ACC112 (cell line): ENCODE data around the gene IGLL5.

Experiments
- H2AFZ ChIP-seq: fragments of 200-600 bp; sonication (generic); one replicate; pipeline ENCODE4 v1.6.0; 2017; ENCODE audit warnings: antibody characterized with exemption, low read length; ENCODE audit not compliant: unreplicated experiment
- H3K27ac ChIP-seq: fragments of 200-600 bp; sonication (generic); 2 replicates; pipeline ENCODE4 v1.5.1; 2014; ENCODE audit warnings: low read depth, mild to moderate bottlenecking, antibody characterized with exemption, low read length, moderate library complexity
- H3K27me3 ChIP-seq: fragments of 200-600 bp; sonication (generic); 2 replicates; pipeline ENCODE4 v1.6.1; 2014; ENCODE audit warnings: mild to moderate bottlenecking, antibody characterized with exemption, low read length, moderate library complexity, mixed read lengths; ENCODE audit not compliant: insufficient read depth
- H3K36me3 ChIP-seq: fragments of 200-600 bp; sonication (generic); 2 replicates; pipeline ENCODE4 v1.6.1; 2016; ENCODE audit warnings: mild to moderate bottlenecking, antibody characterized with exemption, low read length, moderate library complexity, mixed read lengths; ENCODE audit not compliant: insufficient read depth
- H3K4me1 ChIP-seq: fragments of 200-600 bp; sonication (generic); one replicate; pipeline ENCODE4 v1.6.1; 2016; ENCODE audit warnings: low read length, mixed read lengths; ENCODE audit not compliant: insufficient read depth, unreplicated experiment, control insufficient read depth
- H3K4me3 ChIP-seq: fragments of 200-600 bp; sonication (generic); 2 replicates; pipeline ENCODE4 v1.5.1; 2014; ENCODE audit warnings: mild to moderate bottlenecking, low read depth, low read length
- H3K79me2 ChIP-seq: fragments of 200-600 bp; sonication (generic); one replicate; pipeline ENCODE4 v1.6.0; 2016; ENCODE audit warnings: low read length; ENCODE audit not compliant: control insufficient read depth, unreplicated experiment, insufficient read depth

The IGLL5 gene

DNA sequence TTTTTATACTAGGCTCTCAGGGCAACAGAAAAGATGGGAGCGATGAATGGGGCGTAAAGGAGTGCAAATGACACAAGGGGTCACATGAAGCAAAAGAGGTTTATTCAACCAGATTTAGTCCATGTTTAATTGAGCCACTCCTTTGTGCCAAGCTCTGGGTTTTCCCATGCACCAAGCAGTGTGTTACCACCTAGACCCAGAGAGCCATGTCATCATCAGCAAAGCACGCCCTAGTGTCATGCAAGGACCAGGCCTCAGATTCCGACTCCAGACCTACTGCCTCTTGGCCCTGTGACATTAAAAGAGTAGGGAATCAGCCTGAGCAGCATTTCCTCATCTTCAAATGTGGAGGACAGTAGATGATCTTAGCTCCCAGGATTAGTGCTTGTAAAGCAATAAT is 1.1 kb upstream of the IGLL5 start:
- Histone ChIP-seq H2AFZ (no peak overlapping the region), H3K27ac (no peak overlapping the region), H3K79me2 (no peaks in the 10 kb centered on the region), H3K4me1 (no peaks in the 10 kb centered on the region), H3K36me3 (no peaks in the 10 kb centered on the region), H3K27me3 (peaks cover 4% of the 10 kb centered on the region; the same call in 1 of the 2 replicates), H3K4me3 (no peak overlapping the region)

DNA sequence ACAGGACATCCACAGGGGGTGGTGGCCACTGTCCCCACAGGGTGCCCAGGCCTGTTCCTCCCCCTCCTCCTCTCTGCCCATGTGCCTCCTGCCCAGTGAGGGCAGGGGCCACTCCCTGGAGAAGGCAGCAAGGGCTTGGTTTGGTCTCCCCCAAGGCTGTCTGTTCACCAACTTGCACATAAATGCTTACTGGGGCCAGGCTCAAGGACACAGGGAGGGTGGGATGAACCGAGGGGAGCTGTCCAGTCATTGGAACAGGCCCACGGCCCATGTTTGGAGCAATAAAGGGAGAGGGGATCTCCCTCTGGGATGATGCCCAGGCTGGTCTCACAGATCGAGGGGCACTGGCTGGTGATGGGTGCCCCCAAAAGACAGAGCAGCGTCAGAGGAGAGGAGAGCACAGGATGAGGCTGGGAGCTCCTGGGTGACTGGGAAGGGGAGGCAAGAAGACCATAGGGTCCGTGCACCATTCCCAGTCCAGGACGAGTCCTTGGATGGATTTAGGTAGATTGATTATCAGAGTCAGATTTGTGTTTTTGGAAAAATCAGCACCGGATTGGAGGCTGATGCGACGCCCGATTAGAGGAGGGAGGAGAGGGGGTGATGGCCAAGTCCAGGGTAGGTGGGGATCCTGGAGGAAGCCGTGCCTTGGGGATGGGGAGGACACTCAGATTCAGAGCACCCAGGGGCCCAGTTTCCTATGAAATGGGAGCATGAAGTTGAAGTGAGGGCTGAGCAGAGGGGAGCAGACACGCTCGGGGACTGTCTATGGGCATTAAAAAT is 1.1 kb downstream of the IGLL5 start:
- Histone ChIP-seq H3K27ac (no peak overlapping the region), H3K27me3 (peaks cover 17% of the 10 kb centered on the region; the same call in 1 of the 2 replicates), H3K4me3 (no peak overlapping the region), H2AFZ (no peak overlapping the region), H3K36me3 (no peaks in the 10 kb centered on the region), H3K79me2 (no peaks in the 10 kb centered on the region), H3K4me1 (no peaks in the 10 kb centered on the region)

DNA sequence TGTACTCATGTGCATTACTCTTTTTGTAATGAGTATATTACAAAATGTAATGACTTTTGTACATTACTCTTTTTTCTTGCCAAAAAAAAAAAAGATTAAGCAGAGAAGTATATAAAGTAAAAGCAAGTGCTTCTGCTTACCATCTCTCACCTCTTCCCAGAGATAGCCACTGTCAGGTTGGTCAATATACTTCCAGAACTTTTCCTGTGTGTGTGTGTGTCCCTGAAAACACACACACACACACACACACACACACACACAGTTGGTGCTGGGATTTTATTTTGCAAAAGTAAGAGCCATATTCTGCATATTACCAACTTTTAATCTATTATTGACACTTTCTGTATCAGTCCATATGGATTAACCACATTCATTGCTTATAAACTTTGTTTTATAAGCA is 2.5 kb downstream of the IGLL5 start:
- Histone ChIP-seq H3K27ac (no peak overlapping the region), H2AFZ (no peak overlapping the region), H3K79me2 (no peaks in the 10 kb centered on the region), H3K27me3 (peaks cover 17% of the 10 kb centered on the region; the same call in 1 of the 2 replicates), H3K4me1 (no peaks in the 10 kb centered on the region), H3K36me3 (no peaks in the 10 kb centered on the region), H3K4me3 (no peak overlapping the region)

DNA sequence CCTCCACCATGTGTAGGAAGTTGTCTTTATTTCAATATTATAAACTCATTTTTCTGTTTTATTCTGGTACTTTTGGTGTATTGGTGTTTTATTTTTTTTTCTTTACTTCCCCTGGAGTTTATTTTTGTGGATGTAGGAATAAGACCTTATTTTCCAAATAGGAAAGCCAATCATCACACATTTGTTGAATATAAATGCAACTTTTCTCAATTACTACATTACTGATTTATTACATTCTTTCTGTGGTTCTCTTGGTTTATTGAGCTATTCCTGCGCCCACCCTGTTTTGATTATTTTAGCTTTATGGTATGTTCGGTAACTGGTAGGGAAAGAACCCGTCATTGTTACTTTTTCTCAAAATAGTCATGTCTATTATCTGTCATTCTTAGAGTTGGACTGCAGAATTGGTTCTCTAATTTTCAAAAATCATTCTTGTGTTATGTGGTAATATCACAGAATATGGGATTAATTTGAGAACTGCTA is 3.6 kb downstream of the IGLL5 start:
- Histone ChIP-seq H3K79me2 (no peaks in the 10 kb centered on the region), H2AFZ (no peak overlapping the region), H3K4me1 (no peaks in the 10 kb centered on the region), H3K36me3 (no peaks in the 10 kb centered on the region), H3K27ac (no peak overlapping the region), H3K27me3 (peaks cover 17% of the 10 kb centered on the region; the same call in 1 of the 2 replicates), H3K4me3 (no peak overlapping the region)

DNA sequence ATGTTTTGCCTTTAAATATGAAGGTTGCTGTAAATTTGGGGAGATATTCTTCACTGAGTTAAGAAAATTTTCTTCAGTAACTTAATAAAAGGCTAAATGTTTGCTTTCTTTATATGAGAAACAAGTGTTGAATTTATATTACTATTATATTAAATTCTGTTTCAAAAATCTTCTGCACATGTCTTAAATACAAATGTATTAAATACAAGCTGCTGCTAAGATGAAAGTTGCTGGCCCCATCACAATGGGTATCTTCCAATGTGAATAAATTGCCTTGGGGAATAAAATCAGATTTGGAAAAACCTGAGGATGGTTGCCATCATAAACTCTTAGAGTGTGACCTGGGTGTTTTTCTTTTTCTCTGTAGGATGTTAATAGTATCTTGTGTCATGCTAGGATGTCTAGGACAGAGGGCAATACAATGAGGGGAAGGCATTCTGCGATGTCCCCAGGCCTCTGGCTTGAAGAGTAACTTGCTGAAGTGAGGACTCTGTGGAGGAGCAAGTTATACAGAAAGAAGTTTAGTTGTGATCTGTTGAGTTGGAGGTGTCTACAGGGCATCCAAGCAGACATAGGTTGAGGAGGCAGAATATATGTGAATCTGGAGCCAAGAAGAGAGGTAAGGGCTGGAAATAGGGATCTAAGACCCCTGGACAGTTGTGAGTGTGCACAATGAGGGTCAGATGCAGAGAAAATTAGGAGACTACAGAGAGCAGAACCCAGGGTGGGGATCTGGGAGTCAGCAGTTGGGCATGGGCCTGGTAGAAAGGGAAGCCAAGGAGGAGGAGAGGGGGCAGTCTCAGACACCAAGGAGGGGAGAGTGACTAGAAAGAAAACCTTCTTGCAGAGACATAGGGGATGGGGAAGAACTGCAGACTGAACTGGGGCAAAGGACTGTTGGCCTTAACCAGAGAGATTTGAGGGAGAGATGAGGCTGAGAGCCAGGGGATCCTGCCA is 4.8 kb downstream of the IGLL5 start:
- H3K27me3 ChIP-seq = peaks cover 17% of the 10 kb centered on the region; the same call in 1 of the 2 replicates
- no peak overlapping the region for H3K27ac ChIP-seq
- H3K4me1 ChIP-seq = no peaks in the 10 kb centered on the region
- no peaks in the 10 kb centered on the region for H3K36me3 ChIP-seq
- H2AFZ ChIP-seq = no peak overlapping the region
- H3K79me2 ChIP-seq = no peaks in the 10 kb centered on the region
- no peak overlapping the region for H3K4me3 ChIP-seq

DNA sequence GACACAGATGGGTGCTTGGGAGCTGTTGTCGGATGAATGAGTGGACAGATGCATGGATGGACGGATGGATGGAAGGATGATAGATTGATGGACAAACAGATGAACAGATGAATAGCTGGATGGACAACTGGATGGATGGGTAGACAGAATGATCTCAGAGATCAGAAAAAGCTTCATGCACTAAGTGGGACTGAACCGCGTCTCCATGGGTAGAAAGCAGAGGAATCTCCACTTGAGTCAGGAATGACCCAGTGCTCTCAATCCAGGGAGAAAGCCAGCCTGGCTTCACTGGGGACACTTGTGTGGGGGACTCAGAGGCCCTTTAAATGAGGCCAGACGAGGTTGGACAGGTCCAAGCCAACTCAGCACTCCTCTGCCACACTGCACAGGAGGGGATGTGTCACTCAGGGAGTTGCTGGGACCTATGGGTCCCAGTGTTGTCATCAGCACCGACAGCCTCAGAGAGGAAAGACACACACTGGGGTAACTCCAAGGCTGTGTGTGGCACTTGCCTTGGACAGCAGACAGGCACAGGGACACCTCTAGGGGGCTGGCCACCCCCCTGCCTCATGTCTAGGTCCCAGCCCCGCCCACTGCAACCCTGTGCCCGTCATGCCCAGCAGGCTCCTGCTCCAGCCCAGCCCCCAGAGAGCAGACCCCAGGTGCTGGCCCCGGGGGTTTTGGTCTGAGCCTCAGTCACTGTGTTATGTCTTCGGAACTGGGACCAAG is 5.6 kb downstream of the IGLL5 start:
- Histone ChIP-seq H3K4me1 (no peaks in the 10 kb centered on the region), H3K4me3 (no peak overlapping the region), H3K79me2 (no peaks in the 10 kb centered on the region), H3K27ac (no peak overlapping the region), H2AFZ (no peak overlapping the region), H3K27me3 (peaks cover 23% of the 10 kb centered on the region; the same call in 1 of the 2 replicates), H3K36me3 (no peaks in the 10 kb centered on the region)

DNA sequence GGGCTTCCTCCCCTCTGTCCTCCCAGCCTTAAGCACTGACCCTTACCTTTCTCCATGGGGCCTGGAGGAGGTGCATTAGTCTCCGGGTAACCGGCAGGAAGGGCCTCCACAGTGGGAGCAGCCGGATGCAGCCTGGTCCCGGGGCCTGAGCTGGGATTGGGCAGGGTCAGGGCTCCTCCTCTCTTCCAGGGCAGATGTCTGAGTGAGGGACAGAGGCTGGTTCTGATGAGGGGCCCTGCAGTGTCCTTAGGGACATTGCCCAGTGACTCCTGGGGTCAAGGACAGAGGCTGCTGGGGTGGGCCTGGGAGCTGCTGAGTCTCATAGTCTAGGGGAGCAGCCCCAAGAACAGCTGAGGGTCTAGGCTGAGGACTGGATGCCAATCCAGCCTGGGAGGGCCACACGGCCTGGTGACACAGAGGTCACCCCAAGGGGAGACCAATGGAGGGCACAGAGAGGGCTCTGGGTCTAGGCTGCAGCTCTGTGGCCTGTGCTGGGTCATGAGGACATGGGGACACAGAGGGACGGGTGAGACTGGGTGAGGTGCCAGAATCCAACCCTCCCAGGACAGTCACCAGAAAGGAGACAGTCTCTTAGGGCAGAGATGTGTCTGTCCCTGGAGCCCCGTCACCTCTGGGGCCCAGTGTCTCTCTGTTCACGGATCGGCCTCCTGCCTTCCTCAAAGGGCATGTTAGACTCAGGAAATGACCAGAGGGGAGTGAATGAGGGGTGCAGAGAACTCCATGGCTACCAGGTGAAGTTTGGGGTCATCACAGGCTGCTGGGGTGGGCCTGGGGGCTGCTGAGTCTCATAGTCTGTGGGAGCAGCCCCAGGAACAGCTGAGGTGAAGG is 6.5 kb downstream of the IGLL5 start:
- Histone ChIP-seq H3K36me3 (no peaks in the 10 kb centered on the region), H3K79me2 (no peaks in the 10 kb centered on the region), H3K27me3 (peaks cover 20% of the 10 kb centered on the region; the same call in 1 of the 2 replicates), H3K4me3 (no peak overlapping the region), H3K4me1 (no peaks in the 10 kb centered on the region), H2AFZ (no peak overlapping the region), H3K27ac (no peak overlapping the region)

DNA sequence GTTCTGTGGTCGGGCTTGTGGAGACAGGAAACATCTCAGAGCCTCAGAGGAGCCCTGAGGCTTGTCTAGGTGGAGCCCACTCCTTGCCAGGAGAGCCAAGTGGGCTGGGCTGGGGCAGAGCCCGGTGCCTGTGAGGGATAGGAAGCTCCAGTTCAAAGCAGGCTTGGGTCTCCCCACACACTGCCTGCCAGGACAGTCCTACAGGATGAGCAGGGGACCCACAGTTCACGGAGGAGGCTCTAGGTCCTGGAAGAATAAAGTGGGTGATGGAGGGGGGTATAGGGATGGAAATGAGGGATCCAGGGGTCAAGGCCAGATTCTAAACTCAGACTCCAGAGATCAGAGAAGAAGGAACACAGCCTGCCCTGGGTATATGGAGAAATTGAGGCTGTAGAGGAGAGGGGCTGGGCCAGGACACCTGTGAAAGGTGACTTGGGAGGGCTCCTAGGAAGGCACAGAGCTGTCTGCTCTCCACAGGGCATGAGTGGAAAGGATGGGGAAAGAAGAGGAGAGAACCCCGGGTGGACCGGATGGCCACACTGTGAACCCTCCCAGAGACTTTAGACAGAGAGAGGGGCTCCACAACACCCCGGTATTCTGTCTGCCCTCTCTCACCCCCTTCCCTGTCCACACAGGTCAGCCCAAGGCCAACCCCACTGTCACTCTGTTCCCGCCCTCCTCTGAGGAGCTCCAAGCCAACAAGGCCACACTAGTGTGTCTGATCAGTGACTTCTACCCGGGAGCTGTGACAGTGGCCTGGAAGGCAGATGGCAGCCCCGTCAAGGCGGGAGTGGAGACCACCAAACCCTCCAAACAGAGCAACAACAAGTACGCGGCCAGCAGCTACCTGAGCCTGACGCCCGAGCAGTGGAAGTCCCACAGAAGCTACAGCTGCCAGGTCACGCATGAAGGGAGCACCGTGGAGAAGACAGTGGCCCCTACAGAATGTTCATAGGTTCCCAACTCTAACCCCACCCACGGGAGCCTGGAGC is 7.4 kb downstream of the IGLL5 start:
- Histone ChIP-seq H3K27me3 (peaks cover 18% of the 10 kb centered on the region; the same call in 1 of the 2 replicates), H3K4me3 (no peak overlapping the region), H3K4me1 (no peaks in the 10 kb centered on the region), H3K27ac (no peak overlapping the region), H3K79me2 (no peaks in the 10 kb centered on the region), H3K36me3 (no peaks in the 10 kb centered on the region), H2AFZ (no peak overlapping the region)
